Stimulated activated CD4-positive, alpha-beta T cell treated with anti-CD3 and anti-CD28 coated beads, Interleukin-4, amount 100 ng/mL, for 24 hours (primary cell): ENCODE data around the gene DUSP5.
"Not testable (repeated sequence)": the region's sequence is repeated elsewhere in the genome, so short reads cannot be mapped to it uniquely, and the experiment has no call there.

Experiments
- DNase-seq: peaks from one replicate; pipeline ENCODE4 v3.0.0-alpha.2; 2020

The DUSP5 gene

DNA sequence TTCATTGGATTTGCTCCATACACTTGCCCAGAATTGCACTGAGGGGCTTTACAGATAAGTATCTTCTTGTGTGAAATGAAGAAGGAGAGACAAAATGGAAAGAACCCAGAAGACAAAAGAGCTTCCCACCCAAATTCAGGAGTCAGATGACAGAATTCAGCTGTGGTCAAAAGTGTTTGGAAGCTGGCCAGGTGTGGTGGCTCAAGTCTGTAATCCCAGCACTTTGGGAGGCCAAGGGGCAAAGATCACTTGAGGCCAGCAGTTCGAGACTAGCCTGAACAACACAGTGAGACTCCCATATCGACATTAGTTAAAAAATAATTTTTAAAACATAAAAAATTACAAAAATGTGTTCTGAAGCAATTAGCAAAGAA lies 27.1 kb downstream of the DUSP5 start:
- no peak for DNase-seq

DNA sequence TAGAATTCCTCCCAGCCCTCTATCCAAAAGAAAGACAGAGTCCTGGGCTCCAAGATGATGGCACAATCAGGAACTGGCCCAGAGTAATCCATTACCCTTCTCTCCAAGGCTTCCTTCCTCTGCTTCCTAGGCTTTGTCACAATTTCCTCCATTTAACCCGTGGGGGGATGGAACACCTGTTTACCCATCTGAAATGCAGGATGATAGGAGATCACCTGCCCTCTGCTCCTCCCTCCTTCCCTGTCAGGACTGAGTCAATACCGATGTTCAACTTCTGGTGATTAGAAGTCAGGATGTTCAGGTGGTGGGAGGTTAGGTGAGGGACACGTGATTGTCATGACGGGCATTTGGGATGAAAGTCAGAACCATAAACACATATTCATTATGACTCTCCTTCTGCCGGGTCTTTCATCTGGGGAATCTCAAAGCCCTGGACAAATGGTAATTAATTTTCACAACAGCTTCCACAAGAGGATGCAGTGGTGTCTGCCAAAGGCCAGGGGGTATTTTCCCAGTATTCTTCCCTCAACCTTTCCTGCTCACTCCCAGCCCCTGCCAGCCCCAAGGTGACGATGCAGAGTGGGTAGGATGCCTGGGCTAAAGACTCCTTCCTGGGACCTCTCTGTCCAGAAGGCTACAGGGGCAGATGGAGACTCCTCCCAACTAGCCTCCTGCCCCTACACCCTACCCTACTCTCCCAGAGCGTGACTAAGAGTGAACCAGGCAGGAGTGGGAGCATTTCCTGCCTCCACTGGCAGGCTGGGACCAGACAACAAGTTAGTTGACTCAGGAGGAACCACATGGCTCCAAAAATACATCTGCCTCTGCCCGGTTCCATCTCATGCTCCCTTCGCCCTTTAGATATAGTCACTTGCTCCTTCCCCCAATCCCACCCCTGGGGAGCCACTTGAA lies 27.9 kb downstream of the DUSP5 start:
- DNase-seq = no peak

DNA sequence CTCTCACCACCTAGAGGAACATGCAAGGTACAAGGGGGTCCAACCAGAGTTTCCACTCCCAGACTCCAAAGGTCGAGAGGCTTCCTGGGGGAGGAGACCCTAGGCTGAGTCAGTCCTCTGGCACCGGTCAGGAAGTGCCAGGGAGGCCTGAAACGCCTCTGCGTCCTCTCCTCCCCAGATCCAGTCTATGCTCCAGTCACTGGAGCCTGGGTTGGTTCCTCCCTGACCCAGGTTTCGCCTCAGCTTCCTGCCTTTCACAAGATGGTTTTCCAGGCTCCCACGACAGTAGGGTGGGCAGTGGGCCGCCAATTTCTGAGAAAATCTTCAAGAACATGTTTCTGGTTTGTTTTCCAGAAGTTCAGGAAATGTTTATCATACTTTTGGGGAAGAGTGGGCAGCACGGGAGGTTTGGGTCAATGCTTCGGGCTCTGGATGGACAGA lies 30.0 kb downstream of the DUSP5 start:
- no peak for DNase-seq

DNA sequence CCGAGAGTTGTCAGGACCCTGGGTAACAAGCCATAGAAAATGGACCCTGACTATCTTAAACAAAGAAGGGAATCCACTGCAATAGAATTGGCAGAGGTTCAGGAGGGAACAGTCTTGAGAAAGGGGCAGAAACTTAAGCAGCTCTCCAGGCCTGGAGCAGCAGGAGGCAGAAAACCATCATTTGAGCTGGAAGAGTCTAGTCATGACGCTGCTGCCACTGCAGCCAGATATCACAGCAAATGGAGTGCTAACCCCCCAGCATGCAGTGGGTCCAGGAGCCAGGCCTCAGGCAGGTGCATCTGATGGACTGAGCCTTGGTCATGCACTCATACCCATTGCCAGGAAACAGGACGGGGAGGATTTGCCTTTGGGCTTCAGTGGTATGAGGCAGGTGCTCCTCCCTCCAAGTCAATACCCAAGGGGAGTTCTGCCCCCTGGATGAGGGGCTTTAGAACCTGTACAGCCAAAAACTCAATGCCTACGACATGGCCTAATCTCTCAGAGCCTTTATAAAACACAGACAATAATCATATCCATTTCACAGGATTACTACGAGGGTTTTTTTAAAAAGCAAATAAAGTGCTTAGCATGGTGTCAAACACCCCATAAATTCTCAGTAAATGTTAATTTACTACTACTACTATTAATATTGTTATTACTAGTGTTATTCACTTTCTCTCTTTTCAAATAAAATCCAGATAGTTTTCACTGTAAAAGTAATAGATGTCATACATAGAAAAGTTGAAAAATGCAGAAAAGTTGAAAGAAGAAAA lies 30.7 kb downstream of the DUSP5 start:
- no peak for DNase-seq

DNA sequence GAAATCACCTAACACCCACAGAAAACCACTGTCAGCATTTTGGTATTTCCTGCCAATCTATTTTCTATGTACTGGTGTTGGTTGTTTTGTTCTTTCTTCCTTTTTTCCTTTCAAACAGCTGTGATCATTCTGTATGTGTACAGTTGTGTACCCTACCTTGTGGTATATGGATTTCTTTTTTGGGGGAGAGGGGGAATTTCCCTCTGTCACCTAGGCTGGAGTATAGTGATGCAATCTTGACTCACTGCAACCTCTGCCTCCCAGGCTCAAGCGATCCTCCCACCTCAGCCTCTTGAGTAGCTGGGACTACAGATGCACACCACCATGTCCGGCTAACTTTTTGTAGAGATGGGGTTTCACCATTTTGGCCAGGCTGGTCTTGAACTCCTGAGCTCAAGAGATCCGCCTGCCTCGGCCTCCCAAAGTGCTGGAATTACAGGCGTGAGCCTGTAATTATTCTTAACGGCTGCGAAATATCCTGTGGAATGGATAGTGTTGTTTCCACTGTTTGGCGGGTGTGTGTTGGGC lies 31.4 kb downstream of the DUSP5 start:
- DNase-seq = peak; percentile 57

DNA sequence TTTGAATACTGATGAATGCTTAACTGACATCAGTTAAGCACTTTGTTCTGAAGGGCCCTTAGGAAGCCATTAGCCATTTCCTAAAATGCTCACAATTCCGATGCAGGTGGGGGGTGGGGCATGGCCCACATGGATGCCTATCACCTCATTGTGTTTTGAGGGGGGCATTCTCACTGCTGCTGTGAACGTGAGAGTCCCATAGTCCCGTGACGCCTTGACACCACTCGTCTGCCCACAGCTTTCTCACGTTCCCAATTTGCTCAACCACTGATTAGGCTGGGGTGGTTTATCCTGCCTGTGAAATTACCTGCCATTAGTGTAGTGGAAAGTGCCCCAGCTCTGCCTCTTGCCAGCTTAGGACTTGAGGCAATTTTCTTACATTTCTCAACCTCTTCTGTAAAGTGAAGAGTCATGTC lies 31.9 kb downstream of the DUSP5 start:
- peak; percentile 37 for DNase-seq

DNA sequence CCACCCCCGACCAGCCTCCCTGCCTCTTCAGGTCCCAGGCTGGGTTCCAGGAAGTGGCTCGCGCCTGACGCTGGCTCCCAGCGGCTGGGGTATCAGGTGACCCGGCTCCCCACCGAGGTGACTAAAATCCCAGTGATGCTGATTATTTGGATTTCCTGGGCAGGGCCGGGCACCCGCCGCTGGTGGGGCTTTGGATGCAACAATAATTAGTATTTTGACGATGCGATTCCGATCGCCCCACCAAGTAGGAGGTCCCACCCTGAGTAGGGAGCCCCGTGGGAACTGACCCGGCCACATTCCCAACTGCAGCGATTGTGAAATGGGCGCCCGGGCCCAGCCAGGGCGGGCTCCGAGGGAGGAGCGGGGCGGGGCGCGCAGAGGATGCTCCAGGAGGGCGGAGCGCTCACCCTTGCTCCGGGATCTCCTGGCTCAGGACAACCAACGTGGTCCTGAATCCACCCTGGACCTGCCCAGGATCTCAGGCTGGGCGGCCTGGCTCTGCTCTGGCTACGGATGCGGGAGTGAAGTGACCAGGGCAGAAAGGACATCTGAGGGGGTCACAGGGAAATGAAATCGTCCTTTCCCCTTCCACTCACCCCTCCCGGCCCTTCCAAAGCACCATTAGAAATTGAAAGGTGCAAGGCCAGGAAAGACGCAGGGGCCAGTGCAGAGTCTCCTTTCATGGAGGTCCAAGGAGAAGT lies 32.6 kb downstream of the DUSP5 start:
- DNase-seq = no peak

DNA sequence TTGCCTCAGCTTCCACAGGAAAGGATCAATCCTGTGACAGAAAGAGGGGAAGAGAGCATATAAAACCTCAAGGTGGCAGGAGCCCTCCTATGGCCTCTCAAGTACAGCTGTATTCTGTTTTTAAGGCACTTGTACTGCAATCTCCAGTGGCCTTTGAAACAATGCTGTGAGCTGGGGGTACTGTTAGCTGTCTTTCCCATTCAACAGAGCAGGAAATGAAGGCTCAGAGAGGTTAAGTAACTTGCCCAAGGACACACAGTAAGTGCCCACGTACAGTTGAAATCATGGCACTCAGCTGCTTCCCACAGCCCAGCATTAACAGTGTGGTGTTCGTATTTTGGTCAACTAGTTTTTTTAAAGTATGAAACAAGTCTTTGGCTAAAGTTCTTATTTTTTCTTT lies 34.0 kb downstream of the DUSP5 start:
- DNase-seq = no peak

DNA sequence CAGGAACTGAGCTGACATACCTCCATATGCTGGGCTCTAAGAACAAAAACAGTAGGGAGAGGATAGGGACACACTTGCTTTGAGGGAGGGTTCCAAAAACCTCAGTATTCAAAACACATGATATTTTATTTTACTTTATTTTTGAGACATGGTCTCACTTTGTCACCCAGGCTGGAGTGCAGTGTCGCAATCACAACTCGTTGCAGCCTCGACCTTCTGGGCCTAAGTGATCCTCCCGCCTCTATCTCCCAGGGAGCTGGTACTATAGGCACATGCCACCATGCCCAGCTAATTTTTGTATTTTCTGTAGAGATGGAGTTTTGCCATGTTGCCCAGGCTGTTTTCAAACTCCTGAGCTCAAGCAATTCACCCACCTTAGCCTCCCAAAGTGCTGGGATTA lies 34.9 kb downstream of the DUSP5 start:
- DNase-seq = not testable (repeated sequence)

DNA sequence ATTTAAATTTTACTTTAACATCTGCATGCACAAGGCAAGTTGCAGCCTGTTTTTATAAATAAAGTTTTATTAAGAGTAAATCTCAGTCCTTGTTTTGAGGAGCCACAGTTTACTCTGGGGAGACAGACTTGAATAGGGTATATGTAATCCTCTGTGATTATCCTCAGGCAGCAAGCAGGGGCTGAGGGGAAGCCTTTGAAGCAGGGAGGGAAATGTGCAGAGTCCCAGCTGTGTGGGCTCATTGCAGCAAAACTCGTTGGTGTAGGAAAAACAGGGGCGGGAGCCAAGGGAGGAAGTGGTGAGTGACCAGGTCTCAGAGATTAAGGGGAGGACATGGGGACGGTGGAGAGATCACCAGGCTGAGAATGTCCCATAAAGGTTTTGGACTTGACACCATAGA lies 35.4 kb downstream of the DUSP5 start:
- no peak for DNase-seq

DNA sequence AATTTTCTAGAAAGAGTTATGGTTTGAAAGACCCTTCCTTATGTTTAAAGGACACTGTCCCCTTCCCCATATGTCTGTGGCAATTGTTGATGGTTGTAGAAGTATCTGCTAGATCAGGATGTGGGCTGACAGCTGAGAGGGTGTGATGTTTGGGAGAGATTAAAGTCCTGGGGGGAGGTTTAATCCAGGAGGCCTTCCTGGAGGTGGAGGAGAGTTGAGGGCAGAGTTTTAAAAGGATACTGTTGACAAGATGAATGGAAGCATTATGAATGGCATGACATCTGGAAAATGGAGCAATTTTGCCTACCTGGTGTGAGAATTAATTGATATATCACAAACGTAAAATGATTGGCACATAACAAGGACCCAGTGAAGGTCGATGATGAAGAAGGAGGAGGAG lies 36.9 kb downstream of the DUSP5 start:
- DNase-seq = no peak

DNA sequence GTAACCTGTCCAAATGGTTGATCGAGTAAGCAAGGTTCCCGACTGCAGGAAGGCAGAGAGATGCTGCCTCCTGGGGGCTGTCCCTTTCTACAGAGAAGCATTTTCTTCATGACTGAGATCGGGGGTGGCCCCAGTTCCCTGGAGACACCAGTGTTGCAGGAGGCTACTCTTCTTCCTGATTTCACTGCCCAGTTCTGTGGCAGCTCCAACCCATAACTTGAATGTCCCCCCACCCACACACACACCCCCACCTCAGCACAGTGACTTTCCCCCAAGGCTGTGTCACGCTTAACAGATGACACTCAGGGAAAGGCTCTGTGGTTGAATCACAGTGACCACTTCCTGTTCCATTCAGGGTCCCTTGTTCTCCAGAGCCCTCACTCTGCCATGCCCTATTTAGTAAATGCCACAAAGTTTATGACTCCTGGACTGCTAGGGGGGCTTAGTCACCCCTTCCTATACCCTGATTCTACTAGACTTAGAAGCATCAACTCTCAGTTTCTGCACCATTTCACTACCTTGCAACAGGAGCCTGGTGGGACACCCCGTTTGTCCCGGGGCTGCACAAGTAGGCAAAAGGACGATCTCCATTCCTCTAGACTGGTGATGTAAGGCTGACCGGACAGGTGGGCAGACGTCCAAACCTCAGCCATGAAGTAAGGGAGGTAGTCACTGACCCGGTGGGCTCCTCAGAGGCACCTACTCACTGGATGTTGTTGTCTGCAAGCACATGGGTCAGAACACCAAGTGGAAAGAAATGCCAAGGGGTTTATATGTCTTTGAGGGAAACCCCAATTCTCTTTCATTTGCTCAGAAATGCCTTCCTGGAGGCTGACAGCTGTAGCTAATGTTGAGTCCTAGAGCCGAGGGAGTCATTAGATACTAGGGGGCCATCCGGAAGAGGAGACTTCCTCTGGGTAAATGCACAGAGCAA lies 38.5 kb downstream of the DUSP5 start:
- DNase-seq = peak; percentile 81

DNA sequence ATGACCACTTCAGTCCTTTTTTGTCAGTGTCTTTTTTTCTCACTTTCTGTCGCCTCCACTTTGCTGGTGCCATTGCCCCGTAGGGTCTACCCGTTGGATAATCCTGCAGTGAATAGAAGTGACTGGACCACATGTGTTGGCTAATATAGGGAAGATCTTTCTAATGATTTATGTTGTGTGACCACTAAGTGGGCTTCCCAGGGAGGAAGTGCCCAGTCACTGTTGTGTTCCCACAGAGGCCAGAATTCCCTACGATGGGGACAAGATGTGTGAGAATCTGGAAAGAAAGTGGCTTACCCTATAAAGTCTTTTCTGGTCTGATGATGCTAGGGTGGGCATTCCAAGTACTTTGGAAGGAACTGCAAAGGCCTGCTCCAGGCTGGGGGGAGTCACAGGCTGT lies 41.4 kb downstream of the DUSP5 start:
- DNase-seq = no peak

DNA sequence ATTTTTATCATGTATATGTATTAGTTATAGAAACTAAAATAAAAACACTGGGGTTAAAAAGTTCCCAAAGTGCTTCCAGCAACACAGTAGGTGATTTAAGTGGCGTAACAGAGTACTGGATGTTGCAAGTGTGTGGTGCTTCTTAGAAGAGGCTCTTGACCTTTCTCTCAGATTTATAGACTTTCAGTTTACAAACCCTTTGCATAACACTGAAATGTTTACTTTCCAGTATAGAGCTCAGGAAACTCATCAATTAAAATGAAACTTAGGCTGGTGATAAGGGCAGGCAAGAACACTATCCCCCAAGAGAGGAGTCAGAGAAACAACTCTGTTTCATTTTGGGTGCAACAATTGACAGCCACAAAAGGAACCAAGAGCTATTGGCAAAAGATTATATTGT lies 42.3 kb downstream of the DUSP5 start:
- DNase-seq = no peak

DNA sequence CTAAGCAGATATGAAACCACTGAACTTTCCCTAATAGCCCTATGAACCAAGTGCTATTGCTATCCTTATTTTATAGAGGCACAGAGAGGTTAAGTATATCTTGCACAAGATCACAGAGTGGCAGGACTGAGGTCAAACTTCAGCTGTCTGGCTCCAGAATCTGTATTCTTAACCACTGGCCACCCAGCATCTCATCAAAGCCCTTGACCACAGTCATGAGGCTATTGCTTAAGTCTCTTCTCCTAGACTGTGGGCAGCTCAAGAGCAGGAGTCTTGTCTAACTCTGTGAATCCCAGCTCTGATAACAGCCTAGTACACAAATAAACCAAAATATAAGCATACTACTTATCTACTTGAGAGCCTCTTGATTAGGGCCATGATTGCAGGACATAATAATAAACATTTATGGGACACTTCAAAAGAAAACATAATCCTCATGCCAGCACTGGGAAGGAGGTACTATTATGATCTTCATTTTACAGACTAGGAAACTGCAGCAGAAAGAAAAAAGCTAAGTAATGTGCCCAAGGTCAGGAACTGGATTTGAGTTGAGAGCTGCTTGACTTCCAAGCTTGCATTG lies 47.3 kb downstream of the DUSP5 start:
- DNase-seq = no peak

DNA sequence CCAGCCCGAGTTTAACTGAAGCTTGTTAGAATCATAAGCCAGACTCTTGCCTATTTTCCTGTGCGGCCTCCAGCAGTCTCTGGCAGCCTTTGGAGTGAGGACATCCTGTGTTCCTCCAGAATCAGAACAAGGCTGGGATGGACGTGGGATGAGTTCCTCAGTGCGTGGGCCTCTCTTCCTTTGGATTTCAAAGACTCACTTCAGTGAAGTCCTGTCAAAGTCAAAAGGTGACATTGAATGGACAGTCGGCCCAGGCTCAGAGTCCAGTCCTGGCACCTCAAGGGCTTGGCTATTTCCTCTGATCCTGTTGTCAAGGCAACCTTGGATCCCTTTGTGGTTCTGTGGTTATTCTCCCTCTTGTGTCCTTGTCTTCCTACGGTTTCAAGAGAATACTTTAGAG lies 48.4 kb downstream of the DUSP5 start:
- no peak for DNase-seq

DNA sequence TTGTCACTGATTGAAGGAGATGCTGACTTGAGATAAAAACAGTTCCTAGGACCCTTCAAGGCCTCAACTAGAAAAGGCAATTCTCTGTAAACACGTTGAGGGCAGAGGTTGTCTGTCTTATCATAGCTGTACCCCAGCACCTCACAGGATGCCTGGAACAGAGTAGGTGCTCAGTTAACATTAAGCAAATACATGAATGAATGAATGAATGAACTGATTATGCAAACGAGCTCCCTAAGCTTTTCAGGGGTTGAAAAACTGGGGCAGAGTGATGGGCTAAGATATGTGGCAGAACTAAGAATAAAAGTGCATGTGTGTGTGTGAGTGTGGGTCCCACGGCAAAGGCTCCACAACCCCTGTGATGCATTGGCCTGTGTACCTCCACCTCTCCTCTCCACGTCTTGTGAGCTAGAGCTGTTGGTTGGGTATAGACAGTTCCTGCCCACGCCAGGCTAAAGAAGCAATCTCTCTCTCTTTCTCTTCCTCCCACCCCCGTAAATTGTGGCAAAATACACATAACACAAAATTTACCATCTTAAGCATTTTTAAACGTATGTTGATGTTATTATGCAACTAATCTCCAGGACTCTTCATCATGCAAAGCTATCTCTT lies 48.9 kb downstream of the DUSP5 start:
- DNase-seq = no peak

DNA sequence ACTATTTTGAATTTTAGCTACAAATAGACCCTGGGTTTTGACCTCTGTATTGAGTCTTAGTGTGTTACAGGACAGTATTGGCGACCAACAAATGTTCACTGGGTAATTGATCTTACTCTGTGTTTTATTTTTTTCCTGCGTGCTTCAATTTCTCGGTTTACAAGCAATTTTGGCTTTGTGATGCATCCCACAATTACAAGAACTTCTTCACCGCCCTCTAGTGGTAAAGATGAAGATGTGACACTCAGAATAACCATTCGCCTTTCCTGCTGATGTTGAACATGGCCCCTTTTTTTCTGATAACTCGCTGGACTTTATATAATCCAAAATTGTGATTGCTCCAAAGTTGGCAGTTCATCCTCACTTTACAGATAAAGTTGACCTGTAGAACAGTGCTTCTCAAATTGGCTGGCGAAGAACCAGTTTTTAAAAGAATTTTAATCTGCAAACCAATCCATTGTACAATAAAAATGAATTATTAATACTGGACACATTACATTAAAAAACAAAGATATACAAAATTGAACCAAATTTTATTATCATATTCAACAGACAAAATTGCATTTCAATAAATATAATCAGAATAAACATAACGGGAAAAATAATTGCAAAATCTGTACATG lies 49.5 kb downstream of the DUSP5 start:
- no peak for DNase-seq

DNA sequence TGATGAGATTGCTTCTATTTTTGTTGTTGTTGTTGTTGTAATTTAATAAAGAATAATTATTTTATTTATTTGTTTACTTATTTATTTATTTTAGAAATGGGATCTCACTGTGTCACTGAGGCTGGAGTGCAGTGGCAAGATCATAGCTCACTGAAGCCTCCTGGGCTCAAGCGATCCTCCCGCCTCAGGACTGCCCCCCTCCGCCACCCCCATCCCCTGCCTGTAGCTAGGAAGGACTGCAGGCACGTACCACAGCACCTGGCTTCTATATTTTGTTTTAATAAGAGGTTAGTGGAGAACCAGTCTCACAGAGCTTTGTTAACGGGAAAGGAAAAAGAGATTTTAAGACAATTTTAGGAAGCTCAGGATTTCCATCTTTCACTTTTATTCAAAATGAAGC lies 50.3 kb downstream of the DUSP5 start:
- DNase-seq = no peak

DNA sequence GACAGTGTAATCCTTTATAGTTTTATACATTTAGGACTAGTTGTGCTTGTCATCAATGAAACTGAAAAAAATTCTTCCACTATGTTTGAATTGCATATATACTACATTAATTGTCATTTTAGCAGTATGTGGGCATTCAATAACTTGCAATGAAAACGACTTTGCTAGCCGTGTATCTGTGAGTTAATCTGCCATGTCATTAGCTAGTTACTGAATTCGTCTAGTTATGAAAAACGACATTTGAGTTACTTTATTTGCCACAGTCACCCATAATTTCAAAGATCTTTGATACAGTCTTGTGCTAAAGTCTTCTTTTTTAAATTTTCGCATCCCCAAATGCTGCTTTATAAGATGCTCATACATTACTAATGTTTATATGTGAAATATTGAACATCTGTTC lies 51.5 kb downstream of the DUSP5 start:
- no peak for DNase-seq

DNA sequence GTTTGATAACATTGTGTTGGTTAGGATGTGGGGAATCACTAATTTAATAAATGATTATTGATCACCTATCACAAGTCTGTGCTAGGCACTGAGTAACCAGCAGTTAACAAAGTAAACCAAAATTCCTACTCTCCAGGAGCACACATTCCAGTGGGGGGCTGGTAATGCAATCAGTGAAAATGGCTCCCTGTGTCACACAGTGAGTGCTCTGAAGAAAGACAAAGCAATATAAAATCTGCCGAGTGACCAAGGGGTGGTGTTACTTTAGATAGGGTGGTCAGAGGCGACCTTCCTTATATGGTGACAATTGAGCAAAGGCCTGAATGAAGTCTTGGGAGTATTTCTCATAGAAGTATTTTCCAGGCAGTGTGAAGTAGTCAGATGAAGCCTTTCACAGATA lies 56.2 kb downstream of the DUSP5 start:
- no peak for DNase-seq
